OCI-M1 (cell line): ENCODE measurements around the gene ANKS4B.
A peak's percentile ranks its signal among the peaks of the same experiment; 100 is the strongest.
"Not testable (repeated sequence)": the region's sequence is repeated elsewhere in the genome, so short reads cannot be mapped to it uniquely, and the experiment has no call there.

Experiments used
- DNase-seq: peaks from one replicate; lab custom pipeline; 2025; lab: John Stamatoyannopoulos, UW

Gene ANKS4B

GRCh38 chr16:21233521-21234150 lies at the start of gene ANKS4B:
ANKS4B (plus strand) TSS chr16:21233699; CDS start chr16:21233738, 39 bp downstream.
- DNase-seq: no peak

DNA sequence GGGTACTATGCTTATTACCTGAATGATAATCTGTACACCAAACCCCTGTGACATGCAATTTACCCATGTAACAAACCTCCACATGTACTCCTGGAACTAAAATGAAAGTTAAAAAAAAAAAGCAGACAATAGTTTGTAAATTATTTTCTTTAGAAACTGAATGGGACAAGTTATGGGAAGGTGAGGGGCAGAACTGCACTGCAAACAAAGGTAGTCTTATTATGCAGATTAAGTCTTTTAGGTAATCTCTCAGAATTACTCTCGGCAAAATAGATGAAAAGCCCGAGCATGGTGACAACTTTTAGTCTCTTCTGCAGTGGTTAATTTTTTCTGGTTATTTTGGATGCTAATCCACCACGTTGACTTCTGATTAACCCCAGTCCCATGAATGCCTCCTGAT lies 49.5 kb upstream of the ANKS4B start:
- DNase-seq: no peak

DNA sequence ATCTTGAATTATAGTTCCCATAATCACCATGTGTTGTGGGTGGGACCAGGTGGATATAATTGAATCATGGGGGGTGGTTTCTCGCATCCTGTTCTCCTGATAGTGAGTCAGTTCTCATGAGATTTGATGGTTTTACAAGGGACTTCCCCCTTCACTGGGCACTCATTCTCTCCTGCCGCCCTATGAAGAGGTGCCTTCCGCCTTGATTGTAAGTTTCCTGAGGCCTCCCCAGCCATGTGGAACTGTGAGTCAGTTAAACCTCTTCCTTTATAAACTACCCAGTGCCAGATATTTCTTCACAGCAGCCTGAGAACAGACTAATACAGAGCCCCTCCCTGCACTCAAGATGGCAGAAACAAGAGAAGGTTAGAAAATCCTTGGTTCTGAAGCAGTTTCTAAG lies 48.7 kb upstream of the ANKS4B start:
- no peak for DNase-seq

GRCh38 chr16:21185659-21186325 lies 47.7 kb upstream of the ANKS4B start:
- DNase-seq: no peak

DNA sequence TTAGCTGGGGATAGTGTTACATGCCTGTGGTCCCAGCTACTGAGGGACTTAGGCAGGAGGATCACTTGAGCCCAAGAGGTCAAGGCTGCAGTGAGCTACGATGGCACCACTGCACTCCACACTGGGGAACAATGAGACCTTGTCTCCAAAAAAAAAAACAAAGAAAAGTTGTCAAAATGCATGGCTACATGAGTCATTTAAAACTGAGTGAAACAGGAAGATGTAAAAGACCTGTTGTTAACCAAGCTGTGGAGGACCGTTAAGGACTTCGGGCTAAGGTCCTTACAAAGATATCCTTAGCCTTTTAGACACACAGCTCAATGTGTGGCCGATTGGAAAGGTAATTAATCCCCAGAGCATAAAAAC lies 47.2 kb upstream of the ANKS4B start:
- DNase-seq: no peak

- no peak for DNase-seq
These were observed 44.2 kb upstream of the ANKS4B start for GRCh38 chr16:21189311-21189710.

DNA sequence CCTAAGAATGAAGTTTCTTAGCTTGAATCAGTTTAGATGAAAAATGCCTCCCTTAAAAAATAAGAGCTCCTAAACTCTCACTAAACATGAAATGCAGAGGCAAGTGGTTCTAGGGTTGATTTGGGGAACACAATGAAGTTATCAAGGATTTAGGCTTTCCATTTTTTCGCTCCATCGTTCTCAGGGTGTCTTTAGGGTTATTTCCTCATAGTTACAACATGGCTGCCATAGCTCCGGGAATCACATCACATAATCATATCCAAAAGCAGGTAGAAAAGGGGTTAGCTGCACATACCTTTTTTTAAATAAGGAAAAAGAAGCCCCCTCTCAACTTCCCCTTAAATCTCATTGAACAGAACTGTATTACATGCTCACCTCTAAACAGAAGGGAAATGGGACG lies 43.5 kb upstream of the ANKS4B start:
- no peak for DNase-seq

DNA sequence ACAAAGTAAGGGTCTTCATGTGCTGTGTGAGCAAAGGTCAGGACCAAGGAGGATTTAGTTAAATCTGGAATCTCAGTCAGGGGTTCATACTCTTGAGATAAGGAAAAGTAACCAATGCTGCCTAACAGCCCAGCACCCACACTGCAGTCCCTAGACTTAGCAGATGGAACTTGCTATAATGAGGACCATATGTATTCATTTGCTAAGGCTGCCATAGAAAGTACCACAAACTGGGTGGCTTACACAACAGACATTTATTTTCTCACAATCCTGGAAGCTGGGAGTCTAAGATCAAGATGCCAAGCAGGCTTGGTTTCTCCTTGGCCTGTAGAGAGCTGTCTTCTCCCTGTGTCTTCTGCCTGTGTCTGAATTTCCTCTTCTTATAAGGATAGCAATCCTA lies 42.9 kb upstream of the ANKS4B start:
- no peak for DNase-seq

GRCh38 chr16:21192991-21193390 lies 40.5 kb upstream of the ANKS4B start:
- no peak for DNase-seq

- DNase-seq: no peak
These were observed 38.7 kb upstream of the ANKS4B start for GRCh38 chr16:21194771-21195301.

- DNase-seq: not testable (repeated sequence)
These were observed 38.2 kb upstream of the ANKS4B start for GRCh38 chr16:21195330-21195729.

DNA sequence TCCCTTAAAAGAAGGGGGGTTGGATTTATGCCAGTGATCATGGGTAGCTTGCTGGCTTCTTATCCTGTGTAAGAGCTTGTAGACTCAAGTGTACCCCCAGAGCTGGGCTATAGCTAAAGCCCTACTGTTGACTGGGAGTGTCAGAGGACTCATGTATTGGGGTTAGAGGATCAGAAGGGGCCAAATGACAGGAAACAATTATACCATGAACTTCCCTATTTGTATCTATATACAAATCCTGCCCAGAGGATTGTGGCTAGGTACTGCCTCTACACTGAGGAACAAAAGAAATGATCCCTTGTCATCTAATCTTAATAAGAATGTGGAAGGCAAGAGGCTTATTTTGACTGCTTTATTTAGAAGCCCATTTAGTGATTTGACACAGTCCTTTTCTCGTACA lies 36.4 kb upstream of the ANKS4B start:
- peak; percentile 25 for DNase-seq

GRCh38 chr16:21197621-21198020 lies 35.9 kb upstream of the ANKS4B start:
- no peak for DNase-seq

GRCh38 chr16:21199607-21200218 lies 33.8 kb upstream of the ANKS4B start:
- no peak for DNase-seq

- no peak for DNase-seq
These were observed 30.2 kb upstream of the ANKS4B start for GRCh38 chr16:21203155-21203797.

- DNase-seq: no peak
These were observed 28.2 kb upstream of the ANKS4B start for GRCh38 chr16:21205303-21205702.

DNA sequence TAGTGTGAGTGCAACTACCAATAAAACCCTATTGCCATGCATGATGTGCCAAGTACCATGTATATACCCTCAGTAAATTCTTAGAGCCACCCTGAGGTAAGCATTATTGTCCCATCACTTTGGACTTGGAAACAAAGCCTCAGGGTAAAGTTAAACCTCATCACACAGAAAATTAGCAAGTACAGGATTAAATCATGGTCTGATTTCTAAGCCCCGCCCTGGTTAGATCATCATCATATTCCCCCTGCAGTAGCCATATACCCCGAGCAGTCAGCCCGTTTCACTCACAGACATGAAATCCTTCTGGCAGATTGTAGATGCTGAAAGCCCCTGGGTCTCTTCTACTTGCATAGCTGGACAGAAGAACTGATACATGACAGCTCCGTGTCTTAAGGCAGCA lies 26.9 kb upstream of the ANKS4B start:
- DNase-seq: no peak

GRCh38 chr16:21208446-21209230 lies 24.9 kb upstream of the ANKS4B start:
- DNase-seq: no peak

DNA sequence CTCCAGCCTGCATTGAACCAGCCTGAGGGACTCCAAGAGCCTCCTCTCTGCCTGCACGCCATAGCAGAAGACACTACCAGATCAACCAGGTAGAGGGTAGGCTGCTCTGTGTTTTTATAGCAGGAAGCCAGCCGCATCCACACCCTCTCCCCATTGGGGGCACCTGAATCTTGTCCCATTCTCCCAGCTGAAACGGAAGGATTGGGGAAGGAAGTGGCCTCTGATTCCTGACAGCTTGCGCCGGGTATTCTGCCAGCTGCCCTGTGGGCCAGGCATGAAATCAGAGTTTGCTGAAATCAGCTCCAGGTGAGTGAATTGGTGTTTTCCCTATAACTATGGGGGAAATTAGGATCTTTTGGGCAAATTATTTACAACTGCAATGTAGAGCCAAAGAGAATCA lies 22.0 kb upstream of the ANKS4B start, which contains the start of gene ZP2:
Gene ZP2, minus strand, starts transcription at position 89 of the 400 bp plus-strand sequence. Its CDS starts 27 bp downstream, at position 62.
- DNase-seq: no peak

GRCh38 chr16:21214086-21214485 lies 19.4 kb upstream of the ANKS4B start:
- no peak for DNase-seq

GRCh38 chr16:21217121-21217520 lies 16.4 kb upstream of the ANKS4B start:
- DNase-seq: no peak

DNA sequence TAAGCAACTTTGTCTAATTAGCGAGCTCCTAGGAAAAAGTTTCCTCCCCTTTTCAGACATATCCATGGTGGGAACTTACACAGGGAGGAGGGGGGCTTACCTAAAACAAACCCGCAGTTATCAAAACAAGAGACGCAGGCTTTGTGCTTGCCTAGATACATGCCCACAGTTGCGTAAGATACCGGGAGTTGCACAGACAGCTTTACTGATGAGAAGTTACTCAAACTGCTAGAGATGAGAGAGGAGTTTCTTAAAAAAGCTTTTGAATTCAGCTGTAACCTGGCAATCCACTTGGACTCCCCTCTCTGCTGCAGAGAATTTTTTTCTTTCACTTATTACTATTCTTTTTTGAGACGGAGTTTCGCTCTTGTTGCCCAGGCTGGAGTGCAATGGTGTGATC lies 15.3 kb upstream of the ANKS4B start:
- peak; percentile 60 for DNase-seq
